Neural progenitor cell (in vitro differentiated cells): ENCODE results near the gene ZIC5.

Experiments used
- CTCF ChIP-seq: fragments of 200-600 bp; sonication (generic); IDR thresholded peaks from 2 replicates; pipeline ENCODE4 v1.5.1; 2017; ENCODE audit warnings: antibody characterized with exemption, mild to moderate bottlenecking
- EZH2 ChIP-seq: fragments of 200-600 bp; sonication (generic); IDR thresholded peaks from 2 replicates; pipeline ENCODE4 v1.6.1; 2017; ENCODE audit warnings: antibody characterized with exemption, mild to moderate bottlenecking, moderate library complexity
- EZH2phosphoT487 ChIP-seq: fragments of 200-600 bp; sonication (generic); IDR thresholded peaks from 2 replicates; pipeline ENCODE4 v1.6.1; 2017; ENCODE audit warnings: antibody characterized with exemption

DNA sequence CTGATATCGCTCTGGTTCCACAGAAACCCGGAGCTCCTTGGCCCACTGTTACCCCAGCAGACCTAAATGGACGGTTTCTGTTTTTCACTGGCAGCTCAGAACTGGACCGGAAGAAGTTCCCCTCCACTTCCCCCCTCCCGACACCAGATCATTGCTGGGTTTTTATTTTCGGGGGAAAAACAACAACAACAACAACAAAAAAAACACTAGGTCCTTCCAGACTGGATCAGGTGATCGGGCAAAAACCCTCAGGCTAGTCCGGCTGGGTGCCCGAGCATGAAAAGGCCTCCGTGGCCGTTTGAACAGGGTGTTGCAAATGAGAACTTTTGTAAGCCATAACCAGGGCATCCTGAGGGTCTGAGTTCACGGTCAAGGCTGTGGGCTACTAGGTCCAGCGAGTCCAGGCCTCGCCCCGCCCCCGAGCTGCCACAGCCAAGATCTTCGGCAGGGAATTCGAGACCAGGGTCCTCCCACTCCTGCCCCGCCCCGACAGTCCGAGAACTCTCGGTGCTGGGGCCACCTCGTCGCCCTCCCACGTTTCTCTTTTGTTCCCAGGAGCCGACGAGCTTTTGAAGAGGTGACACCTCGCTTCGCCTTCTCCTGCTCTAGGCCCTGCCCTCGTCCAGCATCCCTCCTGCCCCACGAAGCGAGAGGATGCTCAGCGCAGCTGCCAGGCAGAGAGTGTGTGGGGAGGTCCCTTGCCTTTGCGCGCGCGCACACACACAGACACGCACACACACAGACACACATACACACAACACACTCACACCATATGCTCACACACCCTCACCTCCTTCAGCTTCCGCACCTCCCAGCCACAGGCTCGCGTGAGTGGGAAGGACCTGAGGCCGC, 18.8 kb upstream of the ZIC5 start:
- no peak for TF ChIP-seq CTCF
- no peak for TF ChIP-seq EZH2
- no peak for TF ChIP-seq EZH2phosphoT487
